GM13977 (cell line): ENCODE measurements around the gene PFKP.
"Not testable (repeated sequence)": the region's sequence is repeated elsewhere in the genome, so short reads cannot be mapped to it uniquely, and the experiment has no call there.

ENCODE experiments used
- DNase-seq: peaks from one replicate; pipeline ENCODE4 v3.0.0; 2012; ENCODE audit warnings: low spot score
- CTCF ChIP-seq: IDR thresholded peaks from 2 replicates; pipeline ENCODE4 v1.5.1; 2012; ENCODE audit warnings: mild to moderate bottlenecking, control low read depth; ENCODE audit not compliant: insufficient read depth; ENCODE audit errors: extremely low read depth, missing control alignments
- in situ Hi-C: fragments of 300-500 bp; cut with MboI; formaldehyde crosslinking; loops from one replicate; pipeline ENCODE4 v1.12.0; 2022; ENCODE audit warnings: low sequenced_read_pairs, low pct_unique_long_range_greater_than_20kb, mixed read lengths, inconsistent platforms; ENCODE audit not compliant: unreplicated experiment

PFKP gene

GRCh38 chr10:3060481-3060889, 6.9 kb upstream of the PFKP start:
- in situ Hi-C loops = no loop called here
- TF ChIP-seq CTCF = no peak
- DNase-seq = no peak

GRCh38 chr10:3061323-3061898, 5.9 kb upstream of the PFKP start:
- in situ Hi-C loops, DNase-seq: not testable (repeated sequence)

GRCh38 chr10:3062502-3063186, 4.7 kb upstream of the PFKP start:
- in situ Hi-C loops = no loop called here
- TF ChIP-seq CTCF = no peak
- DNase-seq = no peak

GRCh38 chr10:3064423-3064822, 2.9 kb upstream of the PFKP start:
- in situ Hi-C loops = no loop called here
- TF ChIP-seq CTCF = no peak
- DNase-seq = no peak

- in situ Hi-C loops = no loop called here
- DNase-seq = no peak
- TF ChIP-seq CTCF = no peak
Measured at GRCh38 chr10:3065622-3066021, 1.7 kb upstream of the PFKP start.

- in situ Hi-C loops = no loop called here
- no peak for TF ChIP-seq CTCF
- no peak for DNase-seq
Measured at GRCh38 chr10:3066317-3067117, 831 bp upstream of the PFKP start.

GRCh38 chr10:3067859-3068179, 471 bp downstream of the PFKP start:
- in situ Hi-C loops = no loop called here
- TF ChIP-seq CTCF = no peak

More at GRCh38 chr10:3067859-3068179, 471 bp downstream of the PFKP start:
- DNase-seq = peak; percentile 55
